ENCODE data around the gene TPCN1.

Gene TPCN1

DNA sequence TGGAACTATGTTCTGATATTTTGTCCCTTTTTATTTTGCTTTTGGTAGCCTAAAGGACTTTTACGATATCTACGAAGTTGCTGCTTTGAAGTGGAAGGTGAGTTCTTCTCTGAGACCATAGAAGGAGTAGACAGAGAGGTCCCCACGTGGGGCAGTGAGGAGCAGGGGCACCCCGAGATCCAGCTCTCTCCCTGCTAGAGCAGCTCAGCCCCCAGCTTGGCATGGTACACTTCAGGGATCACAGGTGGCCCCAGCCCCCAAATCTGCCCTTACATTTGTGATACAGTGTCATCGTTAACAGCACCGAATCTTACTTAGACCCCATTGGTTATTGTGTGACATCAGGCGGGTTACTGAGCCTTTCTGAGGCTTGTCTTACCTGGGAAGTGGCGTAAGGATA, 56.9 kb downstream of the TPCN1 start:
- in situ Hi-C loops (cut with MboI; ENCODE audit: low sequenced_read_pairs), result no loop called here

DNA sequence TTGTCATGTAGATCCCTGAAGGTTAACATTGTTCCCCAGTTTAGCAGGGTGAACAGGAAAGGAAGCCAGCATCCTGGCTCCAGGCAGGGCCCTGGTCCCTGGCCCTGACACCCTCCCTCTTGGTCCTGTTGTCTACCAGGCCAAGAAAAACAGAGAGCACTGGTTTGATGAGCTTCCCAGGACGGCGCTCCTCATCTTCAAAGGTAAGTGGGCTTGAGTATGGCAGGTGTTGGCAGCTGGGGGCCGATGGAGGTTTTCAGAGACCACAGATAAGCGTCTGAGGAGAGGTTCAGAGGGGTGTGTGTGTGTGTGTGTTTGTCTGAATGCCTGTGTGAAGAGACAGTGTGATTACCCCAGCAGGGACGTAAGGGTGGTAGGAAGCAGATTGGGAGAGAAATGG, 57.4 kb downstream of the TPCN1 start:
- in situ Hi-C loops (cut with MboI; ENCODE audit: low sequenced_read_pairs), result no loop called here

DNA sequence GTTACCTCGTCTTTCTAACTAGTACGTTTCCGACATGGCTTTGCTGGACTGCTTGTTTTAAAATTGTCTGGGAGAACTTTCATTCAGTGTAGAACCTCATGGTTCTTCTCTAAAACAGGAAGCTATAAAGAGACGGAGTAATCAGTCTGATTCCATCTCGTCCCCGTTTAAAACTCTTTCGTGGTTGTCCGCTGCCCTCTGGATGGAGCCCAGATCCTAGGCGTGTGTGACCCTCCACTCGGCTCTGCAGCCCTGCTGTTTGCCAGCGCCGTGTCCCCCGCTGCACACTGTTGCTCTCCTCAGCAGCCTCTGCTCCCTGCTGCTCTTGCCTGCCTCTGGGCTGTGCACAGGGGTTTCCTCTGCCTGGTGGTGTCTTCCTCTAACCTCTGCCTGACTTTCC, 63.5 kb downstream of the TPCN1 start:
- in situ Hi-C loops (cut with MboI; ENCODE audit: low sequenced_read_pairs), result no loop called here

GRCh38 chr12:113285679-113286610, 64.7 kb downstream of the TPCN1 start:
- in situ Hi-C loops (cut with MboI; ENCODE audit: low sequenced_read_pairs), result no loop called here

- in situ Hi-C loops (cut with MboI; ENCODE audit: low sequenced_read_pairs), result no loop called here
Observed at GRCh38 chr12:113286712-113287111, 65.4 kb downstream of the TPCN1 start.

- in situ Hi-C loops (cut with MboI; ENCODE audit: low sequenced_read_pairs), result no loop called here
Observed at GRCh38 chr12:113287146-113287898, 66.1 kb downstream of the TPCN1 start.

DNA sequence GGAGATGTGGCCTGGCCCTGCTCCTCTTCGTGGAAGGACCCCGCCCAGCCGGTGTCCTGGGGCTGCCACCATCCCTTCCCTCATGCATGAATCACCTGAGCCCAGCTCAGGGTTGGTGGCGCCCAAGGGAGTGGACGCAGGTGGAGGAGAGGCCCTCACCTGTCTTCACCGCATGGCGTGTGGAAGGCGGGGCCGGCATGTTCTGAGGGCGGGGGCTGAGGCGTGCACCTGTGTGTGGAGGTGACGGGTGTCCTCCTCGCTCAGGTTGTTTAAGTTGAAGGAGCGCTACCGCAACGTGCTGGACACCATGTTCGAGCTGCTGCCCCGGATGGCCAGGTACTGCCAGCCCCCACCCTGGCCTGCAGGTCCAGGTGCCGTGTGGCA, 66.6 kb downstream of the TPCN1 start:
- in situ Hi-C loops (cut with MboI; ENCODE audit: low sequenced_read_pairs), result no loop called here

DNA sequence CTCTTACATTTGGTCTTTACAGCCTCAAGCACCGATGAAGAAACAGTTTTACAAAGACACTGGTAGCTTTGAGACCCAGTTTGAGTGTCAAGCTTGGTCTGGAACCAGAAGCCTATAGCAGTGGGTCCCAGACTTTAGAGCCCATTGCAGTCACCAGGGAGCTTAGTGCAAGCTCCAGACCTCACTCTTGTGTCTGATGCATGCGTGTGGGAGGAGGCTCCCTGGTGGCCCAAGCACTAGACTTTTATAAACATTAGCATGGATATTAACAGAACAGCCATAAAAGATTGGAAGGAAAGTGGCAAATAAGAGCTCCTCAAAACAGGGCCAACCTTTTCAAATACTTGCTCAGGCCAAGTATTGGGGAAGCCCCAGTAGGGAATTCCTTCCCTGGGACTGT, 68.1 kb downstream of the TPCN1 start:
- in situ Hi-C loops (cut with MboI; ENCODE audit: low sequenced_read_pairs), result no loop called here

DNA sequence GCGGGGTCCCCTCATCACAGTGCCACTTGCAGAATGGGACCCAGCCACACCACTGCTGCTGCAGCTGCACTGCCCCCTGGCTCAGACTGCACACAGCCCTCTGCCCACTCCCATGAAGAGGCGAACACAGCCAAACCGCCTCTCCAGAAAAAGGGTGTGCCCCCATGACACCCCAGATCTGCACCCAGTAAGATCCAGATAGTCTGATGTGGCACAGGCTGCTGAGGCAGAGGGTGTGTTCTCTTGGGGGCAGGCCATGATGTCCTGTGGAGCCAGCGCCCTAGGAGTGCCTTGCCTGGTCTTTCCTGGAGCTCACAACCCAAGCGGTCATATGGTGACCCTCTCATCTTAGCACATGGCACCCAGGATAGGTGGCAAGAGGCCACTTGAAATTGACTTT, 69.2 kb downstream of the TPCN1 start:
- in situ Hi-C loops (cut with MboI; ENCODE audit: low sequenced_read_pairs), result loop anchor here (10.0 kb wide), 1 partner anchor 96 kb away; no protein-coding TSS in a partner anchor

DNA sequence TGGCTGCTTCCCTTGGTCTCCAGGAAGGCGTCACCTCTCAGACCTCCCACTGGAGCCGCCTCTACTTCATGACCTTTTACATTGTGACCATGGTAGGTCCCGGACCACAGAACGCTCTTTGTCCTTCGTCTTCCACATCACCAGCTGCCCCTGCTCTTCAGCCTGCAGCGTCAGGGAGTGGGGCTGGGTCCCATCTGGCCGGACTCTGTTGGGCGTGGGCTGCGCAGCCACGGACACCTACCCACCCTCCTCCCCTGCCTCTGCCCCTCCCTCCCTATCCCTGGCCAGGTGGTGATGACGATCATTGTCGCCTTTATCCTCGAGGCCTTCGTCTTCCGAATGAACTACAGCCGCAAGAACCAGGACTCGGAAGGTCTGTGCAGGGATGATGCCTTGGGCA, 70.3 kb downstream of the TPCN1 start:
- in situ Hi-C loops (cut with MboI; ENCODE audit: low sequenced_read_pairs), result loop anchor here (10.0 kb wide), 1 partner anchor 97 kb away; no protein-coding TSS in a partner anchor

DNA sequence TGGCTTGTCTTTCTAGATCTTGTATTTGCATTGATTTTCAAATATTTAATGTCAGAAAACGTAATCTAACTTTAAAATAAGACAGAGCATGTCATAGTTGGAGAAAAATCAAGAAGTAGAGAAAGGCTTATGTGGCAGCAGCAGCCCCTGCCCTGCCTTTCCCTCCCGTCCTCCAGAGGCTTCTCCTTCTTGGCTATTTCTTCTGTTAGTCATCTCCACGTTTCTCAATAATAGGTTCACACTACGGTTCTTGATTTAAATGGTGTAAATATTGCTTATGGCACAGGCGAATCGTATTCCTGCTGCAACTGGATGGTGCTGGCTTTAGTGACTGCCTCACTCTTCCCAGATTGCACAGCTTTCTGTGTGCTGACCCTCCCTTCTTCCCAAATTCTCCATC, 70.8 kb downstream of the TPCN1 start:
- in situ Hi-C loops (cut with MboI; ENCODE audit: low sequenced_read_pairs), result loop anchor here (10.0 kb wide), 1 partner anchor 97 kb away; no protein-coding TSS in a partner anchor

DNA sequence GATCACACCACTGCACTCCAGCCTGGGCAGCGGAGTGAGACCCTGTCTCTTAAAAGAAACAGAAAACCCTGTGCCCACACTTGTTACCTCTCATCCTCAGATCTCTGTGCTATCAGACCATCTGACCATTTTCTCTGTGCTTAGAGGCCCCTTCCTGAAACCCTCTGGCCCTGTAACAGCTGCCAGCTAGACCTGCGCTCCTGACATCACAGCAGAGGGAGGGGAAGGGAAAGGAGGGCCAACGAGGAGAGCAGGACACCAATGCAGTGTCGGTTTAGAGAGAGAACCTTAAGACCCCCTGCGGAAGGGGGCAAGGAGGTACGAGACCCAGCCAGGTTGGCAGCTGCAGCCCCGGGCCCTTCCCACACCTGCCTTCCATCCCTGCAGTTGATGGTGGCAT, 71.3 kb downstream of the TPCN1 start:
- in situ Hi-C loops (cut with MboI; ENCODE audit: low sequenced_read_pairs), result loop anchor here (10.0 kb wide), 1 partner anchor 98 kb away; no protein-coding TSS in a partner anchor

GRCh38 chr12:113293100-113293499, 71.8 kb downstream of the TPCN1 start:
- in situ Hi-C loops (cut with MboI; ENCODE audit: low sequenced_read_pairs), result loop anchor here (10.0 kb wide), 1 partner anchor 98 kb away; no protein-coding TSS in a partner anchor

GRCh38 chr12:113295886-113296556, 74.8 kb downstream of the TPCN1 start:
- in situ Hi-C loops (cut with MboI; ENCODE audit: low sequenced_read_pairs), result loop anchor here (10.0 kb wide), 1 partner anchor 101 kb away; no protein-coding TSS in a partner anchor

DNA sequence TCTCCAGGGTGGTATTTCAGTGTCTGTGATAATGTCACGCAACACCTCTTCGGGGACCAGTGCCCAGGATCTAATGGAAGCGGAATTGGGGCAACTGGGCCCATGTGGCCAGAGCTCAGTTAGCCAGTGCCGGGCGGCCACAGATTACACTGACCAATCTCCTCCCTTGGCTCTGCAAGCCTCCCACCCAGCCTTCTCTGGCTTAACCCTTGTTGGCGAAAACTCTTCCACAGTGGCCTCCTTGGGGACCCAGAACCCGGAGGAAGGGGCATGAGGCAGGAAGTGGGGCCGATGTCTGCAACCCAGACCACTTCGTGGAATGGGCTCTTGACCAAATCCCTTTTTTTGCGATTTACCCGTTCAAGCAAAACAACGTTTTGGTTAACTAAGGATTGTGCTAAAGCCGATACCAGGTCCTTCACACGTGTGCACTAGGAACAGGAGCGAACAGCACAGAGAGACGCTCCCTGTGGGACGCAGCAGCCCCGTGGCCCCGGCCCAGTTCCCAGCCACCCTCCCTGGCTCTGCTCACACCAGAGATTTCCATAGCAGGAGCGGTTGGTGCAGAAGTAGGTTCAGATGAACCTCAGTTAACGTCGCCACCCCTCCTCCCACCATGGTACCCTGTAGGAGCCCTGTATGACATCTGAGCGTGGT, 75.4 kb downstream of the TPCN1 start:
- in situ Hi-C loops (cut with MboI; ENCODE audit: low sequenced_read_pairs), result loop anchor here (10.0 kb wide), 1 partner anchor 102 kb away; no protein-coding TSS in a partner anchor

DNA sequence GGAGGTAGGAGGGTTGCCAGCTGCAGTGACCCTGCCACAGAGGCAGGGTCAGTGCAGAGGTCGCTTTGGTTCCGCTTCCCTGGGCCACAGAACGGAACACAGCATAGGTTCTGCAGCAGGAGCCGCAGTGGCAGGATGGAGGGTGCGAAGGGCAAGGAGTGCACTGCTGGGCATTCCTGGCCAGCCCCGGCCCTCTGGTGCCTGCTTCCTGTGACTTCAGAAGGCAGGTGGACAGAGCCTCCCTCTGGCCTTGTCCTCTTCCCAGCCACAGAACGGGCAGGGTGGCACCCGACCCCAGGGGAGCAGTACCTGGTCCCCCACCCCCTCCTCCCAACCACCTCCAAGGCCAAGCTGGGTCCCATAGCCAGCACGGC, 75.9 kb downstream of the TPCN1 start:
- in situ Hi-C loops (cut with MboI; ENCODE audit: low sequenced_read_pairs), result loop anchor here (10.0 kb wide), 1 partner anchor 102 kb away; no protein-coding TSS in a partner anchor

GRCh38 chr12:113297621-113298471, 76.6 kb downstream of the TPCN1 start:
- in situ Hi-C loops (cut with MboI; ENCODE audit: low sequenced_read_pairs), result loop anchor here (10.0 kb wide), 1 partner anchor 103 kb away; no protein-coding TSS in a partner anchor

DNA sequence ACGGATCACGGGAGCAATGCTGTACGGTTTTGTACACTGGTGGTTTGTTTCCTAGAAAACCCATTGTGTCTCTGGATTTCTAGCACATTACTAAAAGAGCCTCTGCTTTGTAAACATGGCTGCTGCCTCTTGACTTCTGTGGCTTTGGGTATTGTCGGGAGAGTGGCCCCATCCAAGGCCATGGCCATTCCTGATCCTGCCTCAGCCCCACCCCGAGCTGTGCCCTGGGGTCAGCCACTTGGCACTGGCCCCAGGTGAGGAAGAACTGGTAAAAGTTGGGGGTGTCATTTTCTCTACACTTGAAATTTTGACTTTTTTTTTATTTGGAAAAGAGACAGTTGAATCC, 77.2 kb downstream of the TPCN1 start:
- in situ Hi-C loops (cut with MboI; ENCODE audit: low sequenced_read_pairs), result loop anchor here (10.0 kb wide), 1 partner anchor 104 kb away; no protein-coding TSS in a partner anchor

- in situ Hi-C loops (cut with MboI; ENCODE audit: low sequenced_read_pairs), result loop anchor here (10.0 kb wide), 1 partner anchor 104 kb away; no protein-coding TSS in a partner anchor
Observed at GRCh38 chr12:113298861-113299545, 77.7 kb downstream of the TPCN1 start.
